CD1c-positive myeloid dendritic cell (primary cell): ENCODE measurements around the gene CKAP5.

Experiments used
- DNase-seq: peaks from one replicate; pipeline ENCODE4 v3.0.0-alpha.2; 2016; ENCODE audit errors: extremely low spot score

Gene CKAP5

GRCh38 chr11:46698597-46698996, 147.5 kb downstream of the CKAP5 start:
- peak; percentile 34 for DNase-seq

GRCh38 chr11:46697723-46698122, 148.4 kb downstream of the CKAP5 start:
- no peak for DNase-seq

GRCh38 chr11:46697303-46697702, 148.8 kb downstream of the CKAP5 start:
- DNase-seq: no peak

- DNase-seq: no peak
Measured at GRCh38 chr11:46696212-46696558, 149.9 kb downstream of the CKAP5 start.

- DNase-seq: no peak
Measured at GRCh38 chr11:46695345-46696211, 150.5 kb downstream of the CKAP5 start.

- no peak for DNase-seq
Measured at GRCh38 chr11:46694607-46695006, 151.5 kb downstream of the CKAP5 start.

- no peak for DNase-seq
Measured at GRCh38 chr11:46694072-46694471, 152.0 kb downstream of the CKAP5 start.

GRCh38 chr11:46693597-46694012, 152.5 kb downstream of the CKAP5 start:
- DNase-seq: no peak
